ENCODE measurements around the gene KLHDC1.

GRCh38 chr14:49796025-49796424 lies 103.1 kb downstream of the KLHDC1 start:
- TF ChIP-seq POLR2A (IDR thresholded peaks at IDR 0.05), result no peak
- TF ChIP-seq CTCF (IDR thresholded peaks at IDR 0.05), result no peak

All from thyroid gland (tissue), 4 donors.